Endometrial microvascular endothelial cells (primary cell): Measurements from ENCODE around the gene C2CD2. TPM values are rescaled to one million over a fixed set of nuclear protein-coding genes. Genes with fewer than 3 reads are reported as not detected.

Source experiments
- in situ Hi-C: cut with HindIII; loops from 2 replicates; pipeline ENCODE4 v1.10.0; 2017; ENCODE audit warnings: low sequenced_read_pairs, low pct_unique_long_range_greater_than_20kb; ENCODE audit errors: inconsistent ontology term
- total RNA-seq: library from RNA; depleted of rRNA; stranded (reverse); fragments of >200 nt; gene quantifications from one replicate; pipeline ENCODE4 v1.2.3, GENCODE V29; 2015; ENCODE audit errors: inconsistent ontology term

Gene C2CD2
- total RNA-seq, 1 donor from 2014 or later = 43.2 TPM

- in situ Hi-C loops = loop anchor here (25.0 kb wide), 1 partner anchor 139 kb away; no protein-coding TSS in a partner anchor
These were observed 5.5 kb downstream of the C2CD2 start for GRCh38 chr21:41948078-41948895.

DNA sequence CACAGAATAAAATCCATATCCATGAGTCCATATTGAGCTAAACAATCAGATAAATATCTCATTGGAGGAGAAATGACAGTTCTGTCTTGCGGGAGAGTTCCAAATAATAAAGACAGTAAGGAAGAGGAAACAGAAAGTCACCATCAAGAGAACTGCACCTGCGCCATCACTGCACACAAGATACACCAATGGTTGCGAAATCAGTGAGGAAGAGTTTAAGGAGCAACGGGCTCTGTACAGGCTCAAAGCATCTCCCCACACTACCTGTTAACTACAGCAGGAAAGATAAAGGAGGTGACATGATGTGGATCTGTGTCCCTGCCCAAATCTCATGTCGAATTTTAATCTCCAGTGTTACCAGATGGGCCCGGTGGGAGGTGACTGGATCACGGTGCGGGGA, 7.8 kb downstream of the C2CD2 start:
- in situ Hi-C loops = loop anchor here (25.0 kb wide), 1 partner anchor 141 kb away; no protein-coding TSS in a partner anchor

GRCh38 chr21:41943851-41944250, 10.0 kb downstream of the C2CD2 start:
- in situ Hi-C loops = loop anchor here (25.0 kb wide), 1 partner anchor 143 kb away; no protein-coding TSS in a partner anchor

DNA sequence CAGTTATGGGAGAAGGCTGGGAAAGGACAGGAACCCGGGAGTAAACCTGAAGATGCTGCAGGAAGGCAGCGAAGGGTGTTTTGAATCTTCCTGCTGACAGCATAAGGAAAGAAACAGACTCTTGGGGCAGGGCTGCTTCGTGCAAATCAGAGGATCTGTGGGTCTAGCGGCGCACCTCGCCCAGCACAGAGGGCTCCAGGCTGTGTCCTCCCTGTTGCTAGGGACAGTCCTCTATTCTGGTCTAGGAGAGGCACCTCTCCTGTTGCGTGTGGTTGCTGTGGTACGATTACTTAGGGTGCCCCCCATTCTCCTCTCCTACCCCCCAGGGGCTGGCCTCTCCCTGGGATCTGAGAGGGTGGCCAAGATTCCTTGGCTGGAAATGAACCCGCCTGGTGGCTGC, 11.4 kb downstream of the C2CD2 start:
- in situ Hi-C loops = loop anchor here (25.0 kb wide), 1 partner anchor 145 kb away; no protein-coding TSS in a partner anchor

- in situ Hi-C loops = loop anchor here (25.0 kb wide), 1 partner anchor 145 kb away; no protein-coding TSS in a partner anchor
These were observed 11.9 kb downstream of the C2CD2 start for GRCh38 chr21:41941941-41942340.

DNA sequence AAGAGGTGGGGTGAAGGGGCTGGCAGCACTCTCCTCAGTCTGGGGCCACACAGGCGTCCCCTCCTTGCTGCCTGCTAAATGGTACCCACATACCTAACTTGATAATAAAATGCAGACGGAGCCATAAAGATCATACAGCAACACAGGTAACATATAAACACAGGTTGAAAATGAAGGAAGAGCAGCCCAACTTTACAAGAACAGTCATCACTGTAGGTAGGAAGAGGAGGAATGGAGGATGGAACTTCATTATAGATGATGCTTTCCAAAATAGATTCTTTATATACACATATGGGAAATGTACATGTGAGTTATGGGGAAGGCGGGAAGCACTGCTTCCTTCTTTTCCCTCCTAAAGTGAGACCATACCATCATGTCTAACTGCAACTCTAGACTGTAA, 13.4 kb downstream of the C2CD2 start:
- in situ Hi-C loops = loop anchor here (25.0 kb wide), 1 partner anchor 147 kb away; no protein-coding TSS in a partner anchor

GRCh38 chr21:41939391-41939790, 14.4 kb downstream of the C2CD2 start:
- in situ Hi-C loops = loop anchor here (25.0 kb wide), 1 partner anchor 148 kb away; no protein-coding TSS in a partner anchor

- in situ Hi-C loops = loop anchor here (25.0 kb wide), 1 partner anchor 154 kb away; no protein-coding TSS in a partner anchor
These were observed 20.3 kb downstream of the C2CD2 start for GRCh38 chr21:41933313-41934079.

DNA sequence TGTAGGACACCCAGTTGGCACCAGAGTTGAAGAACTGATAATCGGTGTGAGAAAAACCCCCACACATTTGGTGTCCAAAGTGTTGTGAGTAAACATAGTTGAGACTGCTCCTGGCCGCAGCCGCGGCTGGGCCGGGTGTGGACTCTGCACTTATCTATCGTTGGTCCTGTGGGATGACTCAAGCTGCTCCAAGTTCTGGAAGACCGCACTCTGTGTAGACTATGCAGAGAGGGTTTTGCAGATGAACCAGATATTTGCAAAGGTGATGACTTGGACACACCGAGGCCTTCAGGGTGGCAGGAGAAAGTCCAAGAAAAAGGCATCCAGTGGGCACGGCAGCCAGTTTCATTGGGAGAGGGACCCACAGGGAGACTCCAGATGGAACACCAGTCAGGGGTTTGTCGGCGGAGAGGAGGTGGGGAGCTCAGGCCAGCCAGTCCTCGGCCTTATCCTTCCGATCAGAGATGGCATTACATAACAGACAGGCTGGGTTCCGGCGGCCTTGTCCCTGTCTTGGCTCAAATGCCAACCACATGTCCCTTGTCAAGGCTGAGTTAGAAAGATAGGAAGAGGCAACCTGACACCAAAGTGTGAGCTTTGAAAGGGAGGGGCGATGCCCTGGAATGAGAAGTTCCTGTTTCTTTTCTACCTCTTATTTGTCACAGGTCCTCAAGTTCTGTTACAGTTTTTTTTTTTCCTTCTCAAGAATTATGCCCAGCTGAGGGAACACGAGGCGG, 21.1 kb downstream of the C2CD2 start:
- in situ Hi-C loops = loop anchor here (25.0 kb wide), 1 partner anchor 155 kb away; no protein-coding TSS in a partner anchor

DNA sequence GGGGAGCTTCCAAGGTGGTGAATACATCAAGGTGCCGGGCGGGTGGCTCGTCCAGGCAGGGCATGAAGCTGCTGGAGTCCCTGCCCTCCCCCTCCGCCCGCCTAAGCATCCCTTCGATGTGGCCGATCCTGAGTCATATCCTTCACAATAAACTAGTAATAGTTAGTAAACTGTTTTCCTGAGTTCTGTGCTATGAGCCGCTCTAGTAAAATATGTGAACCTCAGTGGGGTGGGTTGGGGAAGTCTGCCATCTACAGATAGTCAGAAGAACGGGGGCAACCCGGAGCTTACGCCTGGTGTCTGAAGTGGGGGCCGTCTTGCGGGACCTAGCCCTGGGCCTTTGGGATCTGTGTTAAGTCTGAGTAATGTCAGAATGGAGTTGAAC, 21.6 kb downstream of the C2CD2 start:
- in situ Hi-C loops = loop anchor here (25.0 kb wide), 1 partner anchor 155 kb away; no protein-coding TSS in a partner anchor

GRCh38 chr21:41931041-41931451, 22.8 kb downstream of the C2CD2 start:
- in situ Hi-C loops = loop anchor here (25.0 kb wide), 1 partner anchor 156 kb away; no protein-coding TSS in a partner anchor

GRCh38 chr21:41929248-41929647, 24.6 kb downstream of the C2CD2 start:
- in situ Hi-C loops = loop anchor here (25.0 kb wide), 1 partner anchor 158 kb away; no protein-coding TSS in a partner anchor

GRCh38 chr21:41928621-41929220, 25.1 kb downstream of the C2CD2 start:
- in situ Hi-C loops = loop anchor here (25.0 kb wide), 1 partner anchor 159 kb away; no protein-coding TSS in a partner anchor

DNA sequence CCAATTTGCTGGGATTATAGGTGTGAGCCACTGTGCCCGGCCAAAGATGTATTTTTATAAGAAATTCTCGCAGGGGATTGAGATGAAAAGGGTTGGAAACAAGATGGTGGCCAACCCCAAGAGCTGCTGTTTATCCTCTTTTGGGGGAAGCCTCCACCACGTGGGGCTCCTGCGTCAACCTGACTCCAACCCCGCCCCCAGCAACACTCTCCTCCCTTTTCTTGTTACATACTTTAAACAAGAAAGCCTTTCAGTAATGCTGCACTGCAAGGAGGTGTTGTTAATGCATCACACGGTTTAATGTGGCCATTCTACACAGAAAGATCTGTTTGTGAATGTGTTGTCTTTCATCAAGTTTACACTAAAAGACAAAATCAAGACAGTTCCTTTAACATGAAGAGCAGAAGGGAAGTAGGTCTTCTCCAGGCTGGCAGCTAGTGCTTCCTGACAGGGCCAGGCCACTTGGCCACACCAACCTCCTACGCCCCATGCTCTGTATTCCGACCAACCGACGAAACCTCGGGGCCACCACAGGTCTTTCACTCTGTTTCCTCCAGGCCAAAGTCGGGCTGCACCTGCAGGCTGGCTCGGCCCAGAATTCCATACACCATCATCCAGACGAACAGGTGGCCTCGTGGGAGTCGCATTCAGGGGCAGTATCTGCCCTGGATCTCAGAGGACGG, 25.9 kb downstream of the C2CD2 start:
- in situ Hi-C loops = loop anchor here (25.0 kb wide), 1 partner anchor 159 kb away; no protein-coding TSS in a partner anchor

DNA sequence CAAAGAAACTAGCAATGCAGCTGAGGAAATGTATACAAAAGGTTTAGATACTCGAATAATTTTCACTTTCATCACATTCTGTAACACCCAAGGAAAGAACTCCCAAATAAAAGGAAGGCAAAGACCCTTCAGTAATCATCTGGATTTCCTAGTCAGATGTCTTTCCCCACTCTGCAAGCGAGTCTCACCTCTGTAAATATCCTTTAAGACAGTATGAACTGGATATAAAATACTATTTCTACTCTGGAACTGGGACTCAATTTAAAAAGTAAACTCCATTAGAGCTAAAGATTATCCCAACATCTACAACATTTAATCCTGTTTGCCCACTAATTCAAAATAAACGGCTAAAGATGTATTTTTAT, 27.0 kb downstream of the C2CD2 start:
- in situ Hi-C loops = loop anchor here (25.0 kb wide), 1 partner anchor 161 kb away; no protein-coding TSS in a partner anchor

GRCh38 chr21:41926117-41926806, 27.6 kb downstream of the C2CD2 start:
- in situ Hi-C loops = loop anchor here (25.0 kb wide), 1 partner anchor 161 kb away; no protein-coding TSS in a partner anchor

DNA sequence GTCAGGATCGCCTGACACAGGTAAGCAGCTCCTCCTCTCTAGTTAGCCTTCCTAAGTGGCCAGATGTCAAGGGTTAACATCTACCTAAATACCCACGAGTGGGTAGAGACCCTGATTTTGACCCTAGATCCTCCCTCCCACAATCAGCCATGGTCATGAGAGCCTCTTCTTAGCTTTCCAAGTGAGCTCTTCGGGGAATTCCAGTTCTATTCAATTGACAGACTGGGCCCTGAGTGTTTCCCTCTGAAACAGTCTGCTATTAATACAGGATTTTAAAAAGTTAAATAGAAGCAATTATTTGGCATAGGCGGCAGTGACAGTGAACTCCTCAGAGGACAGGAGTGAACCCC, 28.1 kb downstream of the C2CD2 start:
- in situ Hi-C loops = loop anchor here (25.0 kb wide), 1 partner anchor 162 kb away; no protein-coding TSS in a partner anchor
